Measurements from ENCODE around the gene TMEM171. TPM values are rescaled to one million over a fixed set of nuclear protein-coding genes. Genes with fewer than 3 reads are reported as not detected.

TMEM171 gene
- total RNA-seq, 4 donors from 2014 or later, result not detected

GRCh38 chr5:73130811-73131210 lies 10.4 kb downstream of the TMEM171 start:
- no peak for TF ChIP-seq CTCF (IDR thresholded peaks at IDR 0.05; ENCODE audit: low read depth)

- no peak for TF ChIP-seq CTCF (IDR thresholded peaks at IDR 0.05; ENCODE audit: low read depth)
These were observed 11.5 kb downstream of the TMEM171 start for GRCh38 chr5:73131711-73132425.

- TF ChIP-seq CTCF (IDR thresholded peaks at IDR 0.05; ENCODE audit: low read depth), result no peak
These were observed 12.4 kb downstream of the TMEM171 start for GRCh38 chr5:73132759-73133158.

- TF ChIP-seq CTCF (IDR thresholded peaks at IDR 0.05; ENCODE audit: low read depth), result no peak
These were observed 14.6 kb downstream of the TMEM171 start for GRCh38 chr5:73135021-73135420.

- no peak for TF ChIP-seq CTCF (IDR thresholded peaks at IDR 0.05; ENCODE audit: low read depth)
These were observed 15.2 kb downstream of the TMEM171 start for GRCh38 chr5:73135429-73136054.

GRCh38 chr5:73136055-73136562 lies 15.7 kb downstream of the TMEM171 start:
- no peak for TF ChIP-seq CTCF (IDR thresholded peaks at IDR 0.05; ENCODE audit: low read depth)

Data from subcutaneous adipose tissue (tissue), 4 donors.